Measurements from ENCODE around the gene YARS1. TPM values are rescaled to one million over a fixed set of nuclear protein-coding genes. Genes with fewer than 3 reads are reported as not detected.

YARS1 gene
- total RNA-seq, 3 donors from 2014 or later, result 47.0 to 66.7 (median 54.8) TPM

DNA sequence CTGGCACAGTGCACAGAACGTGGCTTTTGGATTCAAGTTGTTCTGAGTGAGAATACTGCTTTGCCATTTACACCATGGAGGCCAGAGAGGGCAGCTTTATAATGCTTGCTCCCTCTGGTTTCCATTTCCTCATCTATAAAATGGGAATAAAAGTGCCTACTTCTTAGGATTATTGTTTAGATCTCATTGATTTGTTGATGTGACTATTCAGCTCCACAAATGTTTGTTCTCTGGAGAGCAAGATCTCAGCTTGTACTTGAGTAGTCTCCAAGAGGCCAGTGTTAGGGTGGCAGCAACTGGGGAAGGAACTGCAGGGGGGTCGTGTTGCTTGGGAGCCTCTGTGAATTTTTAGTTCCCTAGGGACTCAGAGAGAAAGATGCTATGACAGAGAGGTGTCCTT is 55.2 kb downstream of the YARS1 start:
- Histone ChIP-seq H3K4me1 (ENCODE audit: low read depth) (peaks cover 61% of the 10 kb centered on the region), H3K9me3 (no peaks in the 10 kb centered on the region), H3K4me3 (no peak overlapping the region), H3K36me3 (ENCODE audit: low read depth) (no peaks in the 10 kb centered on the region)
- TF ChIP-seq, protein P1, sequence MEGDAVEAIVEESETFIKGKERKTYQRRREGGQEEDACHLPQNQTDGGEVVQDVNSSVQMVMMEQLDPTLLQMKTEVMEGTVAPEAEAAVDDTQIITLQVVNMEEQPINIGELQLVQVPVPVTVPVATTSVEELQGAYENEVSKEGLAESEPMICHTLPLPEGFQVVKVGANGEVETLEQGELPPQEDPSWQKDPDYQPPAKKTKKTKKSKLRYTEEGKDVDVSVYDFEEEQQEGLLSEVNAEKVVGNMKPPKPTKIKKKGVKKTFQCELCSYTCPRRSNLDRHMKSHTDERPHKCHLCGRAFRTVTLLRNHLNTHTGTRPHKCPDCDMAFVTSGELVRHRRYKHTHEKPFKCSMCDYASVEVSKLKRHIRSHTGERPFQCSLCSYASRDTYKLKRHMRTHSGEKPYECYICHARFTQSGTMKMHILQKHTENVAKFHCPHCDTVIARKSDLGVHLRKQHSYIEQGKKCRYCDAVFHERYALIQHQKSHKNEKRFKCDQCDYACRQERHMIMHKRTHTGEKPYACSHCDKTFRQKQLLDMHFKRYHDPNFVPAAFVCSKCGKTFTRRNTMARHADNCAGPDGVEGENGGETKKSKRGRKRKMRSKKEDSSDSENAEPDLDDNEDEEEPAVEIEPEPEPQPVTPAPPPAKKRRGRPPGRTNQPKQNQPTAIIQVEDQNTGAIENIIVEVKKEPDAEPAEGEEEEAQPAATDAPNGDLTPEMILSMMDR (IDR thresholded peaks at IDR 0.05), result no peak
- intact Hi-C loops (cut with DNase I, micrococcal nuclease), result no loop called here
- no peak for ATAC-seq
- DNase-seq, result no peak

GRCh38 chr1:32761253-32761877 is 55.8 kb downstream of the YARS1 start:
- Histone ChIP-seq H3K4me3 (no peak overlapping the region), H3K9me3 (no peaks in the 10 kb centered on the region), H3K4me1 (ENCODE audit: low read depth) (peaks cover 64% of the 10 kb centered on the region), H3K36me3 (ENCODE audit: low read depth) (no peaks in the 10 kb centered on the region)
- TF ChIP-seq, protein P1 (IDR thresholded peaks at IDR 0.05), result no peak
- intact Hi-C loops (cut with DNase I, micrococcal nuclease), result no loop called here
- ATAC-seq, result peak; percentile 9
- peak in 2 of 3 donors; percentile 64 to 74 for DNase-seq

- ATAC-seq (peak; percentile 88), DNase-seq (peak; percentile 94 to 96 (median 96))
- H3K4me3 ChIP-seq, result no peak overlapping the region
- intact Hi-C loops (cut with DNase I, micrococcal nuclease), result no loop called here
- peaks cover 69% of the 10 kb centered on the region for H3K4me1 ChIP-seq (ENCODE audit: low read depth)
- H3K36me3 ChIP-seq (ENCODE audit: low read depth), result no peaks in the 10 kb centered on the region
- H3K9me3 ChIP-seq, result no peaks in the 10 kb centered on the region
- TF ChIP-seq, protein P1 (IDR thresholded peaks at IDR 0.05), result no peak
Measured at GRCh38 chr1:32759997-32760623, 57.0 kb downstream of the YARS1 start.

DNA sequence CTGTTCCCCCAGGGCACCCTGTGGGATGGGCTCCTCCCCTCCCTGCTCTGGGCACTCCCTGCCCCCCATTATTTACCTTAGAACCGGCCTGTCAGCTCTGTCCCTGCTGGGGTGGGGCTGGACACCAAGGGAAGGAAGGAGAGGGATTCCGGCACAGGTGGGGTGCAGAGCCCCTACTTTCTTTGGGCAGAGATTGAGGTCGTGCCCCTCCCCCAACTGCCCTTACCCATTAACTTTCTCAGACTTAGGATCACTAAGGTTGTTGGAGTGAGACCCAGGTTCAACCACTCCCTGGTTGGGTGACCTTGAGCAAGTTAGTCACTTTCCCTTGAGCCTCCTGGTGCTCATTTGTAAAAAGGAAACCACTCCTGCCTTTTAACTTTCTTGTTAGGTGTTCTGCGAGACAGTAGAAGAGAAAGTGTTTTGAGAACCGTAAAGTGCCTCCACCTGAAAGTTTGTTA is 57.6 kb downstream of the YARS1 start:
- Histone ChIP-seq H3K36me3 (ENCODE audit: low read depth) (no peaks in the 10 kb centered on the region), H3K4me1 (ENCODE audit: low read depth) (peaks cover 73% of the 10 kb centered on the region), H3K9me3 (no peaks in the 10 kb centered on the region), H3K4me3 (no peak overlapping the region)
- ATAC-seq (peak; percentile 62), DNase-seq (peak; percentile 79 to 82 (median 80))
- TF ChIP-seq, protein P1 (IDR thresholded peaks at IDR 0.05), result no peak
- intact Hi-C loops (cut with DNase I, micrococcal nuclease), result no loop called here

GRCh38 chr1:32758795-32759430 is 58.2 kb downstream of the YARS1 start:
- Histone ChIP-seq H3K9me3 (no peaks in the 10 kb centered on the region), H3K4me1 (ENCODE audit: low read depth) (peaks cover 79% of the 10 kb centered on the region), H3K36me3 (ENCODE audit: low read depth) (no peaks in the 10 kb centered on the region), H3K4me3 (no peak overlapping the region)
- TF ChIP-seq, protein P1 (IDR thresholded peaks at IDR 0.05), result no peak
- intact Hi-C loops (cut with DNase I, micrococcal nuclease), result no loop called here
- DNase-seq, result no peak
- ATAC-seq, result no peak

All from mucosa of descending colon (tissue), 3 donors.